HPDE6-E6E7 (cell line): Measurements from ENCODE around the gene CHTF18.
A peak's percentile ranks its signal among the peaks of the same experiment; 100 is the strongest.

ENCODE experiments used
- DNase-seq: peaks from one replicate; pipeline ENCODE4 v3.0.0; 2011; ENCODE audit warnings: missing footprints; ENCODE audit errors: extremely low spot score

CHTF18 gene

DNA sequence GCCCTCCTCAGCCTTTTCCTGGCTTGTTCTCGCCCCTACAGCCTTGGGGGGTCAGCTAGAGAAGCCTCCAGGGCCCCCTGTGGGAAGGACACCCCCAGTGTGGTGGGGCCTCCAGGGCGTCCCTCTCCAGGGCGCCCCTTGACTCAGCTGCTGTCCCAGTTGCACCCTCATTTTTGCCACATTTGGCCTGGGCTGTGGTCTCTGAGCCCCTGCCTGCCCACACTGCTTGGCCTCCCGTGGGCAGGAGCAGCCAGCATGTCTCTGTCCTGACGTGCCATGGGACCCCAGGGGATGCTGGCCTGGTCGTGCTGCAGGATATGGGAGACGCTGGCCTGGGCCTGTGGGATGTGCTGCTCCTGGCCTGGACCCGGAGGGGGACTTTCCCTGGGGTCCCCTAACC lies 5.0 kb downstream of the CHTF18 start:
- DNase-seq: no peak

DNA sequence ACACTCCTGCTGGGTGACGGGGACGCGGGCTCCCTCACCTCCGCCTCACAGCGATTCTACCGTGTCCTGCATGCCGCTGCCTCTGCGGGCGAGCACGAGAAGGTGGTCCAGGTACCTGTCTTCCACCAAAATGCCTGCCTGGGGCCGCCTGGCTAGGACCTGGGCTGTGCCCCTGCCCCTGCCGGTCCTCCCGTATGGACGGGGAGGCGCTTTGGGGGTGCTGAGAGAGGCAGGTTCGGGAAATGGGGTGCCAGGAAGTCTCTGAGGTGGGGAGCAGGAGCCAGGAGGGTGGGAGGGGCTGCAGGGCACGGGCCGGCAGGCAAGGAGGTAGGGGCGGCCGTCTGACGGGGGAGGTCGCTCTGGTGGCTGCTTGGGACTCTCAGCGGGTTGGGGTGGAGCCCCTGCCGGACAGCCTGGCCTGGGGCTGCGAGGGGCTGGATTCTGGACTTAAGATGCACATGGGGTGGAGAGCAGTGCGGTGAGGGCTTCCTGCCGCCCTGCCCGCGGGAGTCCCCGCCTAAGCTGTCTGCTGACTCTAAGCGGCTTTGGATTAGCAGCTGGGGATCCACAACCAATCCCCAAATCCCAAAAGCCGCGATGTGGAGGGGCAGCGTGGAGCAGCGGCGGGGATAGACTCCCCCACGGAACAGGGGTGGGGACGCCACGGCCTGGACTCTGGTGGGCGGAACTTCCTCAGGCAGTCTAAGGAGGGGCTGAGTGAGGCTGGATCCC lies 5.8 kb downstream of the CHTF18 start:
- DNase-seq: no peak

DNA sequence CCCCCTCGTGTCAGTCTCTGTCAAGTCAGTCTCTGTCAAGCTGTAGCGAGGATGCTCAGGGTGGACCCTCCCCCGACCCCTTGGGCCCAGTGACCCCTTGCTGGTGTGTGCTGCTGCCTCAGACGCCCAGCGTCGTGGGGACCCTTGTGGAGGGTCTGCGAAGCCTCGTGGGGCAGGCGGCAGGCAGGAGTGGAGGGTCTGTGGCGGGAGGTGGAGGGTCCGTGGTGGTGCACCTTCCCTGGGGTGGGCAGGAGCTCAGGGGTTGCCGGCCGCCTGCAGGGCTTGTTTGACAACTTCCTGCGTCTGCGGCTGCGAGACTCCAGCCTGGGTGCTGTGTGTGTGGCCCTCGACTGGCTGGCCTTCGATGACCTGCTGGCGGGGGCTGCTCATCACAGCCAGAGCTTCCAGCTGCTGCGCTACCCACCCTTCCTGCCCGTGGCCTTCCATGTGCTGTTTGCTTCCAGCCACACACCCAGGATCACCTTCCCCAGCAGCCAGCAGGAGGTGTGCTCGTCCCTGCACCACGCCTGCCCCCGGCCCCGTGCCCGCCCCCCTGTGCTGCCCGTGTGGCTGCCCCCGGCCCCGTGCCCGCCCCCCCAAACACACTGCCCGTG lies 6.5 kb downstream of the CHTF18 start:
- DNase-seq: no peak

DNA sequence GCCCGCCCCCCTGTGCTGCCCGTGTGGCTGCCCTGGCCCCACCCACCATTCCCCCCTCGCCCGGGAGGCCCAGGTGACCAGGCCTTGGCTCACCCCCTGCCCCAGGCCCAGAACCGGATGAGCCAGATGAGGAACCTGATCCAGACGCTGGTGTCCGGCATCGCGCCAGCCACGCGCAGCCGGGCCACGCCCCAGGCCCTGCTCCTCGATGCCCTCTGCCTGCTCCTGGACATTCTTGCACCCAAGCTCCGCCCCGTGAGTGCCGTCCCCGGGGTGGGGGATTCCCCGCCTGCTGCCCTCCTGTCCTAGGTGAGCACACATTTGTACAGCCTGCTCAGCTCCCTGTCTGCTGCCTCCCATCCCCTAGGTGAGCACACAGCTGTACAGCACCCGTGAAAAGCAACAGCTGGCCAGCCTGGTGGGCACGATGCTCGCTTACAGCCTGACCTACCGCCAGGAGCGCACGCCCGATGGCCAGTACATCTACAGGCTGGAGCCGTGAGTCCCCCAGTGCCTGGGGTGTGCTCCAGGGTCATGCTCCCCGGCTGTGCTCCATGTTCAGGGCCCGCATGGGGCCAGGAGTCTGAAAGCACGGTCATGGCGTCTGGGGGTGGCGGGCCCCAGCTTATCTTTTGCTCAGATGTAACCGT lies 7.3 kb downstream of the CHTF18 start:
- peak; percentile 59 for DNase-seq

DNA sequence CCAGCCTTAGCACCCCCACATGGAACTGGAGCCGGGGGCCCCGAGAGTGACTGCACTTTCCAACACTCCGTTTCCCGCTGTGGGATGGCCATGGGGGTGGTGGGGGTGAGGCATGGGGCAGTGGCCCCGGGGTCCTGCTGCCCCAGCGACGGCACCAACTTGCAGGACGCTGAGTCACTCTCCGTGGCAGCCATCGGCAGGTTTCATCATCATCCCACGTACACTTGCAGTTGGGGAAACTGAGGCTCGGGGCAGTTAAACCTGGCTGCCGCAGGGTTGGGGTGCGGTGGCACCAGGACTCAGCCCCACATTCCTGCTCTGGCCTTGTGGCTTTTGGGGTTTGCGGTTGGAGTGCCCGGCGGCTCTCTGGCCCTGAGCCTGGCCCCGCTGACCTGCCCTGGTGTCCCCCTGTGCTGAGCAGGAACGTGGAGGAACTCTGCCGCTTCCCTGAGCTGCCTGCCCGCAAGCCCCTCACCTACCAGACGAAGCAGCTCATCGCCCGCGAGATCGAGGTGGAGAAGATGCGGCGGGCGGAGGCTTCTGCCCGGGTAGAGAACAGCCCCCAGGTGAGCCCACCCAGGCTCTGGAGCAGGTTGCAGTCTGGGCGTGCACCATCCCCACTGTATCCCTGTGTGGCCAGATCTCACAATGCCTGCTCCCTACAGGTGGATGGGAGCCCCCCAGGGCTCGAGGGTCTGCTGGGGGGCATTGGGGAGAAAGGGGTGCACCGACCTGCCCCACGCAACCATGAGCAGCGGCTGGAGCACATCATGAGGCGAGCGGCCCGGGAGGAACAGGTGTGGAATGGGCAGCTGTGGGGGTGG lies 8.1 kb downstream of the CHTF18 start:
- DNase-seq: no peak

DNA sequence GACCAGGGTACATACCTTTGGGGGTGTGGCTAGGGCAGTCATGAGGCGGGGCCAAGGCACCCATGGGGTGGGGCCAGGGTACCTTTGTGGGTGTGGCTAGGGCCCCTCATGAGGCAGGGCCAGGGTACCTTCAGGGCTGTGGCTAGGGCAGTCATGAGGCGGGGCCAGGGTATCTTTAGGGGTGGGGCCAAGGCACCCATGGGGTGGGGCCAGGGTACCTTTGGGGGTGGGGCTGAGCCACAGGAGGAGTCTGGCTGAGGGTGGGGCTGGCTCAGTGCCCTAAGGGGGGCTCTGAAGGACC lies 8.7 kb downstream of the CHTF18 start:
- DNase-seq: no peak

DNA sequence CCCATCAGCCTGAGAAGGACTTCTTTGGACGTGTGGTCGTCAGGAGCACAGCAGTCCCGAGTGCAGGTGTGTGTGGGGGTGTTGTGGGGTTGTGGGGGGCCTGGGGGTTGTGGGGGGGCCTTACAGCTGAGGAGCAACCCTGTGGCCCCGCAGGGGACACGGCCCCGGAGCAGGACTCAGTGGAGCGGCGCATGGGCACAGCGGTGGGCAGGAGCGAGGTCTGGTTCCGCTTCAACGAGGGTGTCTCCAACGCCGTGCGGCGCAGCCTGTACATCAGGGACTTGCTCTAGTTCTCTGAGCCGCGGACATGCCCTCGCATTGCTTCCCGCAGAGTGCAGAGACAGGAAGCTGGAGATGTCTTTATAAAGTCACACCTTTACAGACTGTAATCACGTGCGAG lies 9.3 kb downstream of the CHTF18 start:
- no peak for DNase-seq

DNA sequence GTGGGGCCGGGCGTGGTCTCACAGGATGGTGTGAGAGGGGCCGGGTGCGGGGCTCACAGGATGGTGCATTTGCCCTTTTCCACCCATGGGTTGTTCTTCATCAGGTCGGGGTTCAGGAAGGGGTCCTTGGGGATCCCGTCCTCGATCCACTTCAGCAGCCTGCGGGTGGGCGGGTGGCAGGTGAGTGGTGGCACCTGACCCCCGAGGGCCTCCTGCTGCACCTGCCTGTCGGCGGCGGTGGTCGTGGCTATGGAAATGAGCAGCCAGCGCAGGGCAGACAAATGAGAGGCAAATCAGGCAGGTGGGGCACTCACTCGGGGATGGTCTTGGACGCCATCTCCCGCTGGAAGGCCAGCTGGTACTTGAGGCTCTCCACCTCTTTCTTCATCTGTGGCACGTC lies 10.2 kb downstream of the CHTF18 start:
- no peak for DNase-seq

DNA sequence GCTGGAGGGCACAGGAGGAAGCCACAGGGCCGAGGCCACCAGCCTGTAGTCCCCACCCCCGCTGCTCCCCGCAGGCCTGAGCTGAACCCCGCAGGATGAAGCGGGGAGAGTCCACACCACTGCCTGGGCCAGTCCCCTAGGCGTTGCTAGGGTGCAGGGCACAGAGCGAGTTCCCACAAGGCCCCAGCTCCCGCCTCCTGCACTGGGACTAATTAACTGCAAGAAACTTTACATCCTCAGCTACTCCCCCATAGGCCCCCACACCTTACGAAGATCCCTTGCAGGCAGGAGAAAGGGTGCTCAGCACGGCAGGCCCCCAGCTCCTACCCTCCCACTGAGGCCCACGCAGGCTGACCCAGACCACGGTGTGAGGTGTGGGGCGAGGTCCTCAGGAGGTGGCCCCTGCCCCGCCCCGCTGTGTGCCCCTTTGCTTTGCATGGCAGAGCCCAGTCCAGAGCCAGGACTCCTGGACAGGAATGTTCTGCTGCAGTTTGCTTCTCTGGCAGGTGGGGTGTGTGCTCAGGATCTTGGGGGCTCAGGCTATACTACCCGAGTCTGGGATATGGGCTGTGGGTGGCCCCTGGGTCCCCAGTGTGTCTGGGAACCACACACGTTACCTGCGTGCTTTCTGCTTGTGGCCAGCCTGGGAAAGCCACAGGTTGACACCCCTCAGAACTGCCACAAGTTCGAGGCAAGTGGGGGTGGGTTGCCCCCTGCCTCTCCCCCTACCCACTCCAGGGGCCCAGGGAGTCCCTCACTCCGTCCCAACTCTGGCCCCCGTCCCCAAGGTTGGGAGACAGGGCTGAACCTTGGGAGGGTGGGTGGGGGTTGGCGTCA lies 10.9 kb downstream of the CHTF18 start:
- no peak for DNase-seq

DNA sequence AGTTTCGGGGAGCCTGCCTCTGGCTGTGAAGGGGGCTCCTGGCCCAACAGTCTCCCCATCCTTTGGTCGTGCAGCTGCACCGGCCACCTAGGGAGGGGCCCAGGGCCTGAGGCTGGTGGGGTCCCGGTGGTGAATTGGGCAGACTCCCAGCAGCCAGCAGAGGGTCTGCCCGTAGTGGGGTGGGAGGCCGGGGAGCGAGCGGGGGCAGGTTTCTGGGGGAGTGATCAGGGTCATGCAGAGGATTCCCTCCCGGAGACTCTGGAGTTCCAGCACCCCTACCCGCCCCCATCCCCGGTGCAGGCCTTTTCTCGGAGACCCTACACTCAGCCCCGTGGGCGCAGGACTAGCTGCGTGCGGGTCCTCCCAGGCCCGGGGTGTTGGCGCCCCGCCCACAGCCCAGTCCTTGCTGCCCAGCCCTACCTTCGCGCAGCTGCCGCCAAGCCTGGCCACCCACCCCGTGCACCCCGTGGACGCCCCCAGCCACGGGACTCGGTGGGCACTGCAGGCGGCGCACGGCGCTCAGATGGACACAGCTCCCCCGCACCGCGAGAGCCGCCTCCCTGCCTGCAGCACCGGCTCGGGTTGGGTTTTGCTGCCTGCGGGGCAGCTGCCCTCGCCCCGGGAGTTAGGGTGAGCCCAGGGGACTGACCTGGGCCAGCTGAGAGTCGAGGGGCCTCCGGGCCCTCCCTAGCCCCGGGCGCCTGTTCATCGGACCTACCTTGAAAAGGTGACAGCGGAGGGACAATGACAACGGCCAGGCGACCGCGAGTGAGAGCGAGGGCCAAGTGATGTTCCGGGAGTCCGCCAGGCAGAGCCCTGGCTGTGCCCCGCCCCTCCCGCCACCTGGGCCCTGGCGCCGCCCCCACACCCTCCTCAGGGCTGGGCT lies 11.8 kb downstream of the CHTF18 start, which contains the start of gene GNG13:
Gene GNG13 (minus strand): TSS at position 787 of the 886 bp plus-strand sequence. CDS start 1,657 bp downstream, outside the sequence.
- DNase-seq: no peak

DNA sequence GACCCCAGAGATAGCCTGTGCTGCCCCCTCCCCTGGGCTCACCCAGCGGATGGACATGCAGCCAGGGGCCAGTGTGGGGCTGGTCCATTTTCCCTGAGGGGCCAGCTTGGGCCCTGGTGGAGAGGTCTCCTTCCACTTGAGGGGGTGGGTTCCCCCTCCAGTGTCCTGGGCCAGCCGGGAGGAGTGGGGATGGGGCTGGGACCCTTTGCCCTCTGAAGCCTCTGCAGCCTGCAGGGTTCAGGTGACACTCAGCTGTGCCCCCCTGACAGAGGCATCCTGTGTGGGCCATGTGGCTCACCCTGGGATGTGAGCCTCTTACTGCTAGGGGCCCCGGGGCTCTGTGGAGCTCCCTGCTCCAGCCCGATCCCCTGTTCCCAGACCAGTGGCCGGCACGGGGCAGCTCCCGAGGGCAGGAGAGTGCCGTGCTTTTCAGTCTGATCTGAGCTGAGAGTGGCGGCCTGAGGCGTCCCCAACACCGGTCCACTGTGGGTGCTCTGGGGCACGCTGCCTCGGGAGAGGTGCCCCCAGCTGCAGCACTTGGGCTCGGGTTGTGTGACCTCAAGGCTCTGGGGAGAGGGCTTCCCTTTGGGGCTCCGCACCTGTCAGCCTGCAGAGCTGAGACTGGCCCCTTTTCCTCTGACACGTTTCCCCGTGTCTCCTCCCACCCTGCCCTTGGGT lies 12.6 kb downstream of the CHTF18 start:
- no peak for DNase-seq

DNA sequence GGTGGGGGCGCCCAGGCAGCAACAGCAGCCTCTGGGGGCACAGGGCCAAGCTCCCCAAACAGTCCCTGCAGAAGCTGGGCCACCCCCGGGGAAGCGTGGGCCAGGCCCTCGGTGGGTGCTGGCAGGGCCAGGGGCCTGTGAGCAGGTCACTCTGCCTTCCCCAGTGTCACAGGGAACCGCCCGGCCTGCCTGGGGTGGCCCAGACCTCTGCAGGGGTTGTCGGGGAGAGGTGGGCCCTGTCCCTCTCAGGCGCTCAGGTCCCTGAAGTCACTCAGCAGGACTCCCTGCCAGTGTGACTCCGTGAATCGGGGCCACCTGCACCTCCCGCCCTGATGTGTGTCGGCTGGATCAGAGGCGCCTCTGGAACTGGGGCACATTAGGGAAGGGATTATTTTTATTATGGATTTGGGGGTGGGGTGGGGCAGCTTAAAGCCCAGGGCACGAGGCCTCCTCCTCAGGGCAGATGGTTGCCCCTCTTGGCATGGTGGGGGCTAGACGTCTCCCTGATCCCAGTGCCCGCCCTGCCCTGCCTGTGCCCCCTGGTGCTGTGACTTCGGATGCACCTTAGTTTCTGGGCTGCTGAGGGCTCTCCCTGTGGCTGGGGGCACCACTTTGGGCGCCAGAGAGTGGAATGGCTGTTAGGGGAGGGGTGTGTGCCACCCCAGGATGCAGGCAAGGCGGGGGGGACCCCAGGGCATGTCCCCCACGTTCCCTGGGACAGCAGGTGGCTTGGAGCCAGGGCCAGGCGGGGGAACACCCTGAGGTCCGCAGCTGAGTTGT lies 13.4 kb downstream of the CHTF18 start:
- no peak for DNase-seq

DNA sequence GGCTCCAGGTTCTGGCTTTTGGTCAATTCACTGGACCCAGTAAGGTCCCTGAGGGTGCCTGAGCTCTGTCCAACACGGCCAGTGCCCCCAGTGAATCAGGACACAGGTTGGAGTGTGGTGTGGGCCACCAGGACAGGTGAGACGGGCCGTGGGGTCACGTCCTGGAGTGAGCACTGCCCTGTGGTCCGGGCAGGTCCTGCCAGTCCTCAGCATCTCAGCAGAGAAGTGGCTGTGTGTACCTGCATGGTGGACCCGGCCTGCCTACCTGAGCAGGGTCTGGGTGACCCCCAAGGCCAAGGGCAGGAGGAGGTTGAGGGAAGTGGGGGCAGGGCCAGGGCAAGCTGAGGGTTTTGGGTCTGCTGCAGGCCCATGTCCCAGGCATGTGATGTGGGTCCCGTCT lies 14.0 kb downstream of the CHTF18 start:
- no peak for DNase-seq

DNA sequence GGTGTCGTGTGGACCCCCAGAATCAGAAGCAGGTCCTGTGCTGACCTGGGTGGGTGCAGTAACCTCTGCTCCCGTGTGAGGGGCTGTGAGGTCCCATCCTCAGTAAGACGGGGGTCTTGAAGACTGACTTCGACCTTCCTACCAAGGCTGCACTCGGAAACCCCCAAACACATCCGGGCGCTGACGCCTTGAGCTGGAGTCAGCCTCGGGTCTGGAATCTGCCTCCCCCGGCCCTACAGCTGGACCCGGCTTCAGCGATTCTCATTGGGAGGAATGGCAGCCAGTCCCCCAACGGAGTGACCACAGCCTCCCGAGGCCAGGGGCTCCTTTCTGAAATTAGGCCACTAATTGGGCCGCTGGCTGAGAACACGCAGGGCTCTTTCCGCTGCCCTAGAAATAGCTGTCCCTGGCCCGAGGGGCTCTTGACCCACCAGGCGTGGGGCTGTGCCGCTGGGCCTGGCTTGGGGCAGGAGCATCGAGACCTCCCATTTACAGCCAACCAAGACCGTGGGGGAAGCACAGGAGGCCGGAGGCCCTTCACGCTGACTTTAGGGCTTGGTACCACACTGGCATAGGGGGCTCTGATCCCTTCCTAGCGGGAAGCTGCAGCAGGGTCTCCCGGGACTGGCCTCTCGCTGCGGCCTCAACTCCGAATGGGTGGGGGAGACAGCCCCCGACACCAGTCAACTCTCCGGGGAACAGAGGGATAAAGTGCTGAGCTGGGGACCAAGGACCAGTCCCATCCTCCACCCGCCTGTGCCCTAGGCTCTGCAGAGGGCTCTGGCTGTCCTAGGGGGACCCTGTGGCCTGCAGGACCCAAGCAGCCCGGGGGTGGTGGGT lies 14.7 kb downstream of the CHTF18 start:
- DNase-seq: no peak

DNA sequence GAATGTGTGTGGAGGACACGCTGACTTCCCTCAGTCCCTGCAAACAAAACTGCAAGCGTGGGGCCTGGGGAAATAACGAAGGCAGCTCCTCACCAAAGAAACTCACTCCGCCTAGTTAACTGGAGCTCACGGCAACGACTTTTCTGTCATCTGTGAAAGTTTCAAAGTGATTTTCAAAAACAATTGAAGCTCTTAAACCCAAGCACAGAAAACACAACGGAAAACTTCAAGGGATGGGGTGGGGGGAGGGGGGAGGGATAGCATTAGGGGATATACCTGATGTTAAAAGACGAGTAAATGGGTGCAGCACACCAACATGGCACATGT lies 15.3 kb downstream of the CHTF18 start:
- DNase-seq: no peak

DNA sequence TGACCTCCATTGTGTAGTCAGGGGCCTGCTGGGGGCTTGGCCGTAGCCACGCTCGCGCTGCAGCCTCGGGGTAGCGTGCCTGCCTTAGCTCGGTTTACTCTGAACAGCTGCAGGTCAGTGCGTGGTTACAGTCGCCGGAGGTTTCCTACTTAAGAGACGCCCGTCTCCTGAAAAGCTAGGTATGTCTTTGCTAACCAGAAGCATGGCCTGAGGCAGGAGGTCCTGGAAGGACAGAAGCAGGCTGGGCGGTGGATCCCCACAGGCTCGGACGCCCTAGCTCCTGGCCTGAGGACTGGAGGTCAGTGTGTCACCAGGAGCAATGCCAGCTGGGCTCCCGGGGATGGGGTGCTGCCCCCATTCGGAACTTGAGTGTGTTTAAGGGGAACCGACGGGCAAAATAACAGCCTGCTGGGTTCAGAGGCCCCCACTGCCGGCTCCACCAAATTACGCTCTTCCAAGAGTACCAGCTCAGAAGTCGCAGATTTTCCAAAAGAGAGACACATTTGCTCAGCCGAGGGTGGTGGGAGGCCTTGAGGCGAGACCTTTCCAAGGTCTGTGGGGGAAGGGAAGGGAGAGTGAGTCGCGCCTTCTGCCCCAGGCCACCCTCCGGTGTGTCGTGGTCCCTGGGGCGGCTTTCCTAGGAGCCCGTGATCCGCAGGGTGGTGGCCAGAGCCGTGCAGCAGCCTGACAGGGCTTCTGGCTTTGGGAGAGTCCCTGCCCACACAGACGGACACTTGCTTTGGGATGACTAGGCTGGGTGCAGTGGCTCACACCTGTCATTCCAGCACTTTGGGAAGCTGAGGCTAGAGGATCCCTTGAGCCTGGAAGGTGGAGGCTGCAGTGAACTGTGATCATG lies 16.0 kb downstream of the CHTF18 start:
- DNase-seq: no peak

DNA sequence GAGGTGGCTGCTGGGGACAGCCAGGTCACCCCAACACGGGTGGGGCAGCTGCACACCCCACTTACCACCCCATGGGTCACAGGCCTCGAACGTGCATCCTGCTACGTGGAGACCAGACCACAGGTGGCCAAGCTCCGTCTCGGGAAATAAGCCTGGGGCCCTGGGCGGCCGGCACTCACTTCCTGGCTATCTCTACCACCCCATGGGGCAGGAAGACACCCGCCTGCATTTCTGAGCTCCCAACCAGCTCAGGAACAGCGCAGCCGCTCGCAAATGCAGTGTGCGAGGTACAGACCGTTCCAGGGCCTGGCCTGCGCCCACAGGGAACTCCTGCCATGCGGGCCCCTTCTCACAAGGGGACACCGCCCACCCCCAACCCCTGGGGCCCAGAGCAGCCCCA lies 17.1 kb downstream of the CHTF18 start:
- DNase-seq: no peak
